Measurements from ENCODE around the gene SPSB1. TPM values are rescaled to one million over a fixed set of nuclear protein-coding genes. Genes with fewer than 3 reads are reported as not detected.

Gene SPSB1
- total RNA-seq, 1 experiment from 2014 or later: 2.9 TPM

GRCh38 chr1:9385801-9386573 is 93.3 kb downstream of the SPSB1 start:
- Histone ChIP-seq H4K5ac (ENCODE audit: insufficient read length, low read depth, low read length) (no peak overlapping the region), H3K18ac (ENCODE audit: insufficient read length, low read depth, low read length) (peak overlapping the region; percentile 2), H3K79me2 (ENCODE audit: insufficient read depth, low read length) (no peaks in the 10 kb centered on the region), H3K14ac (ENCODE audit: insufficient read depth, low read length) (peak overlapping the region; percentile 57; the same call in 1 of the 2 replicates), H2BK20ac (ENCODE audit: low read depth, low read length, poor library complexity, severe bottlenecking) (no peak overlapping the region), H2BK15ac (ENCODE audit: low read depth, low read length) (no peak overlapping the region), H3K4me1 (ENCODE audit: insufficient read depth, low read length) (no peaks in the 10 kb centered on the region; the same call in 1 of the 2 replicates), H2BK12ac (ENCODE audit: insufficient read length, low read depth, low read length) (no peak overlapping the region), H3T11ph (ENCODE audit: low read length) (no peak overlapping the region), H2AFZ (ENCODE audit: low read length) (no peak overlapping the region), H3K27ac (ENCODE audit: insufficient read length, low read depth, low read length) (no peak overlapping the region), H3K79me1 (ENCODE audit: insufficient read depth, low read depth, low read length, poor library complexity, severe bottlenecking) (no peaks in the 10 kb centered on the region), H3K9me3 (ENCODE audit: control insufficient read depth, low read depth, low read length) (no peaks in the 10 kb centered on the region), H3K4ac (ENCODE audit: low read depth, low read length) (no peak overlapping the region), H2BK5ac (ENCODE audit: insufficient read length, low read length) (no peak overlapping the region), H3K9ac (ENCODE audit: extremely low read depth, insufficient read length, low read length) (no peak overlapping the region), H2BK120ac (ENCODE audit: low read depth, low read length, poor library complexity, severe bottlenecking) (no peak overlapping the region), H4K20me1 (ENCODE audit: control insufficient read depth, insufficient read depth, insufficient read length) (no peaks in the 10 kb centered on the region), H4K91ac (ENCODE audit: insufficient read length, low read depth, low read length) (no peak overlapping the region), H3K56ac (ENCODE audit: insufficient read length, low read depth, low read length) (no peak overlapping the region), H3K27me3 (ENCODE audit: insufficient read depth, low read length) (no peaks in the 10 kb centered on the region), H4K8ac (replicated peaks; ENCODE audit: insufficient read length, low read depth, low read length) (no peak overlapping the region), H3K4me2 (ENCODE audit: insufficient read depth, insufficient read length, low read length) (no peak overlapping the region), H2AK5ac (ENCODE audit: insufficient read length, low read length) (no peak overlapping the region), H3K23ac (ENCODE audit: insufficient read length, low read depth, low read length) (no peak overlapping the region), H3K23me2 (ENCODE audit: insufficient read length, low read depth, low read length, poor library complexity, severe bottlenecking) (no peaks in the 10 kb centered on the region)
- no peaks in the 10 kb centered on the region for H3K36me3 Mint-ChIP-seq (ENCODE audit: insufficient read depth in 1 of 3, low read depth in 3 of 3)
- no peak overlapping the region for H3K4me3 Mint-ChIP-seq
- no peak for TF ChIP-seq CTCF (conservative IDR thresholded peaks at IDR 0.05)
- H3K9me3 Mint-ChIP-seq: no peaks in the 10 kb centered on the region; a peak in 1 of 5 replicates
- no CpG with 5 or more reads among the region's 20 CpGs for WGBS (ENCODE audit: extremely low coverage, insufficient read length, low lambda C conversion rate)
- peak overlapping the region in 2 of 3 experiments; percentile 56 to 94; a peak in 3 of 7 replicates for H3K27ac Mint-ChIP-seq
- DNase-seq: no peak
- peaks cover 7 to 14% of the 10 kb centered on the region in 2 experiments for H3K4me1 Mint-ChIP-seq
- H3K27me3 Mint-ChIP-seq (ENCODE audit: low read depth): peaks cover 2% of the 10 kb centered on the region; the same call in 1 of the 2 replicates

All from H9 (cell line).